ENCODE results near the gene GNAZ. TPM values are rescaled to one million over a fixed set of nuclear protein-coding genes. Genes with fewer than 3 reads are reported as not detected.

Gene GNAZ
- total and polyA plus RNA-seq, 4 donors = 0.21 to 2.2 (median 0.38) TPM

DNA sequence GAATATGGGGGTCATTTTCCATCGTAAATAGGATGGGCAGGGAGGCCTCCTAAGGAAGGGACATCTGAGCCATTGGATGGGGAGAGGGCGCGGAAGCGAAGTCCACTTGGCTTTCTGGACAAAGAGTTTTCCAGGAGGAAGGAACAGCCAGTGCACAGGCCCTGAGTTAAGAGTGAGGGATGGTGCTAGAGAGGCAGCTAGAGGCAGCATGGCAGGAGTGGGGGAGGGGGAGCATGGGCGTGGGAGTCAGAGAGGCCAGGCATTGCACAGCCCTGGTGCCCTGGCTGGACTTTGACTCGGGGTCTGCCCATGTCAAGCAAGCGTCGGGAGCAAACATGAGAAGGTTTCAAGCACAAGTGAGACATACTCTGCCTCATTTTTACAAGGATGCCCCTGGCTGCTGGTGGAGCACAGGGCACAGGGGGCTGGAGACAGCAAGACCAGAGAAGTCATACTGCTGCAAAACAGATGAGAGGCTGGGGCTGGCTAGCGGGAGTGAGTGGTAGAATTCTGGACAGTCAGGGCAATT is 9.0 kb downstream of the GNAZ start:
- peak; percentile 58 for TF ChIP-seq SP1 (IDR thresholded peaks at IDR 0.05)
- no peak for TF ChIP-seq YY1 (IDR thresholded peaks at IDR 0.05)
- peak; percentile 77 to 86 for TF ChIP-seq HNF4A (conservative IDR thresholded peaks at IDR 0.05)
- TF ChIP-seq HNF4G (IDR thresholded peaks at IDR 0.05) = peak; percentile 26
- peak in 1 of 2 donors; percentile 8 for TF ChIP-seq RXRA (IDR thresholded peaks at IDR 0.05)
- no peak for TF ChIP-seq GABPA (IDR thresholded peaks at IDR 0.05 in 1 of 2, conservative IDR thresholded peaks at IDR 0.05 in 1 of 2)
- TF ChIP-seq, protein P1, sequence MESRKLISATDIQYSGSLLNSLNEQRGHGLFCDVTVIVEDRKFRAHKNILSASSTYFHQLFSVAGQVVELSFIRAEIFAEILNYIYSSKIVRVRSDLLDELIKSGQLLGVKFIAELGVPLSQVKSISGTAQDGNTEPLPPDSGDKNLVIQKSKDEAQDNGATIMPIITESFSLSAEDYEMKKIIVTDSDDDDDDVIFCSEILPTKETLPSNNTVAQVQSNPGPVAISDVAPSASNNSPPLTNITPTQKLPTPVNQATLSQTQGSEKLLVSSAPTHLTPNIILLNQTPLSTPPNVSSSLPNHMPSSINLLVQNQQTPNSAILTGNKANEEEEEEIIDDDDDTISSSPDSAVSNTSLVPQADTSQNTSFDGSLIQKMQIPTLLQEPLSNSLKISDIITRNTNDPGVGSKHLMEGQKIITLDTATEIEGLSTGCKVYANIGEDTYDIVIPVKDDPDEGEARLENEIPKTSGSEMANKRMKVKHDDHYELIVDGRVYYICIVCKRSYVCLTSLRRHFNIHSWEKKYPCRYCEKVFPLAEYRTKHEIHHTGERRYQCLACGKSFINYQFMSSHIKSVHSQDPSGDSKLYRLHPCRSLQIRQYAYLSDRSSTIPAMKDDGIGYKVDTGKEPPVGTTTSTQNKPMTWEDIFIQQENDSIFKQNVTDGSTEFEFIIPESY (IDR thresholded peaks at IDR 0.05) = no peak
- TF ChIP-seq, protein P2, sequence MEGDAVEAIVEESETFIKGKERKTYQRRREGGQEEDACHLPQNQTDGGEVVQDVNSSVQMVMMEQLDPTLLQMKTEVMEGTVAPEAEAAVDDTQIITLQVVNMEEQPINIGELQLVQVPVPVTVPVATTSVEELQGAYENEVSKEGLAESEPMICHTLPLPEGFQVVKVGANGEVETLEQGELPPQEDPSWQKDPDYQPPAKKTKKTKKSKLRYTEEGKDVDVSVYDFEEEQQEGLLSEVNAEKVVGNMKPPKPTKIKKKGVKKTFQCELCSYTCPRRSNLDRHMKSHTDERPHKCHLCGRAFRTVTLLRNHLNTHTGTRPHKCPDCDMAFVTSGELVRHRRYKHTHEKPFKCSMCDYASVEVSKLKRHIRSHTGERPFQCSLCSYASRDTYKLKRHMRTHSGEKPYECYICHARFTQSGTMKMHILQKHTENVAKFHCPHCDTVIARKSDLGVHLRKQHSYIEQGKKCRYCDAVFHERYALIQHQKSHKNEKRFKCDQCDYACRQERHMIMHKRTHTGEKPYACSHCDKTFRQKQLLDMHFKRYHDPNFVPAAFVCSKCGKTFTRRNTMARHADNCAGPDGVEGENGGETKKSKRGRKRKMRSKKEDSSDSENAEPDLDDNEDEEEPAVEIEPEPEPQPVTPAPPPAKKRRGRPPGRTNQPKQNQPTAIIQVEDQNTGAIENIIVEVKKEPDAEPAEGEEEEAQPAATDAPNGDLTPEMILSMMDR (IDR thresholded peaks at IDR 0.05; ENCODE audit: low read depth, low read length, missing input control) = no peak
- H3K4me1 ChIP-seq (ENCODE audit: control insufficient read depth in 4 of 4, insufficient read depth in 4 of 4, low read length in 3 of 4) = peaks cover 0 to 14% (median 7%) of the 10 kb centered on the region in 4 donors
- no peak overlapping the region for H3K27ac ChIP-seq (ENCODE audit: low read depth in 1 of 2, low read length in 2 of 2)
- no peaks in the 10 kb centered on the region for H3K36me3 ChIP-seq (ENCODE audit: control insufficient read depth in 4 of 4, insufficient read depth in 3 of 4, low read depth in 1 of 4, low read length in 3 of 4)
- DNase-seq (ENCODE audit: low spot score) = no peak
- no peaks in the 10 kb centered on the region for H3K27me3 ChIP-seq (ENCODE audit: control insufficient read depth in 4 of 4, insufficient read depth in 4 of 4, low read length in 3 of 4)
- no peak overlapping the region for H3K9ac ChIP-seq (ENCODE audit: low read depth in 1 of 2, low read length in 2 of 2)
- H3K9me3 ChIP-seq (ENCODE audit: control insufficient read depth in 4 of 4, low read length in 3 of 4) = no peaks in the 10 kb centered on the region
- 67% methylated on average over 9 of the region's 9 CpGs for WGBS
- no peak overlapping the region for H3K4me3 ChIP-seq (ENCODE audit: low read depth in 1 of 3, low read length in 3 of 3)

DNA sequence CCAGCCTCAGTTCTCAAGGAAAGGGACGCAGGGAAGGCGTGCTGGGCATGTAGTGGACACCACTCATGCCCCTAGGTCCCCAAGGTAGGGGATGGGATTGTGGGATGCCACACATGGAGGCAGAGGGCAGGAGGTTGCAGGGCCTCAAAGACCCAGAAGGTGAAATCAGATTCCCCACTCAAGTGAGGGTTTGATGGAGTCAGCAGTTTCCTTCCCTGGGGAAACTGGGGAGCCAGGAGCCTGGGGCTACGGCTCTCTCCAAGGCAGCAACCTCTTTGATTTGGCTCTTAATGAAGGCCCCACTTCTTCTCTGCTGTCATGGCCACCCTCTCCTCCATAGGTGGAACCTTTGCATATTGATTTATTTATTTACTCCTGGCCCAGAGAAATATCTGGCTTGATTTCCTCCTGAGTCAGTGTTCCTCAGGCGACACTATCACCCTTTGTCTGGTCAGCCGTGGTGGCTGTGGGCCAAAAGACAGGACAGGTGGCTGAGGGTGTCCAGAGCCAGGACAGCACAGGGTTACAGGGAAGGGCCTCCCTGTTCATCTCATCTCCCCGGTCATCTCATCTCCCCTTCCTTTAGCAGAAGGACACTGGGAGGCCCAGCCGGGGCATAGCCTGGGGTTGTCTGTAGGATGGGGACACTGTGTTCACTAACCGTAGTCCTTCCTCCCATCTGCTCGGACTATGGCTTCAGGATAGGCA is 9.6 kb downstream of the GNAZ start:
- WGBS = 80% methylated on average over 9 of the region's 9 CpGs
- TF ChIP-seq GABPA (IDR thresholded peaks at IDR 0.05 in 1 of 2, conservative IDR thresholded peaks at IDR 0.05 in 1 of 2) (no peak), EGR1 (IDR thresholded peaks at IDR 0.05; ENCODE audit: low read depth in 2 of 2) (no peak), FOXA2 (IDR thresholded peaks at IDR 0.05) (no peak), RXRA (IDR thresholded peaks at IDR 0.05) (no peak), SP1 (IDR thresholded peaks at IDR 0.05) (no peak), HNF4G (IDR thresholded peaks at IDR 0.05) (no peak), TAF1 (conservative IDR thresholded peaks at IDR 0.05) (no peak)
- TF ChIP-seq, protein P3, sequence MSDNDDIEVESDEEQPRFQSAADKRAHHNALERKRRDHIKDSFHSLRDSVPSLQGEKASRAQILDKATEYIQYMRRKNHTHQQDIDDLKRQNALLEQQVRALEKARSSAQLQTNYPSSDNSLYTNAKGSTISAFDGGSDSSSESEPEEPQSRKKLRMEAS (IDR thresholded peaks at IDR 0.05) = no peak
- TF ChIP-seq, protein P4, sequence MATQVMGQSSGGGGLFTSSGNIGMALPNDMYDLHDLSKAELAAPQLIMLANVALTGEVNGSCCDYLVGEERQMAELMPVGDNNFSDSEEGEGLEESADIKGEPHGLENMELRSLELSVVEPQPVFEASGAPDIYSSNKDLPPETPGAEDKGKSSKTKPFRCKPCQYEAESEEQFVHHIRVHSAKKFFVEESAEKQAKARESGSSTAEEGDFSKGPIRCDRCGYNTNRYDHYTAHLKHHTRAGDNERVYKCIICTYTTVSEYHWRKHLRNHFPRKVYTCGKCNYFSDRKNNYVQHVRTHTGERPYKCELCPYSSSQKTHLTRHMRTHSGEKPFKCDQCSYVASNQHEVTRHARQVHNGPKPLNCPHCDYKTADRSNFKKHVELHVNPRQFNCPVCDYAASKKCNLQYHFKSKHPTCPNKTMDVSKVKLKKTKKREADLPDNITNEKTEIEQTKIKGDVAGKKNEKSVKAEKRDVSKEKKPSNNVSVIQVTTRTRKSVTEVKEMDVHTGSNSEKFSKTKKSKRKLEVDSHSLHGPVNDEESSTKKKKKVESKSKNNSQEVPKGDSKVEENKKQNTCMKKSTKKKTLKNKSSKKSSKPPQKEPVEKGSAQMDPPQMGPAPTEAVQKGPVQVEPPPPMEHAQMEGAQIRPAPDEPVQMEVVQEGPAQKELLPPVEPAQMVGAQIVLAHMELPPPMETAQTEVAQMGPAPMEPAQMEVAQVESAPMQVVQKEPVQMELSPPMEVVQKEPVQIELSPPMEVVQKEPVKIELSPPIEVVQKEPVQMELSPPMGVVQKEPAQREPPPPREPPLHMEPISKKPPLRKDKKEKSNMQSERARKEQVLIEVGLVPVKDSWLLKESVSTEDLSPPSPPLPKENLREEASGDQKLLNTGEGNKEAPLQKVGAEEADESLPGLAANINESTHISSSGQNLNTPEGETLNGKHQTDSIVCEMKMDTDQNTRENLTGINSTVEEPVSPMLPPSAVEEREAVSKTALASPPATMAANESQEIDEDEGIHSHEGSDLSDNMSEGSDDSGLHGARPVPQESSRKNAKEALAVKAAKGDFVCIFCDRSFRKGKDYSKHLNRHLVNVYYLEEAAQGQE (IDR thresholded peaks at IDR 0.05) = no peak

More for the DNA sequence above, 9.6 kb downstream of the GNAZ start:
- no peaks in the 10 kb centered on the region for H3K27me3 ChIP-seq (ENCODE audit: control insufficient read depth in 4 of 4, insufficient read depth in 4 of 4, low read length in 3 of 4)
- no peak overlapping the region for H3K9ac ChIP-seq (ENCODE audit: low read depth in 1 of 2, low read length in 2 of 2)
- H3K4me3 ChIP-seq (ENCODE audit: low read depth in 1 of 3, low read length in 3 of 3) = no peak overlapping the region
- DNase-seq (ENCODE audit: low spot score) = no peak
- H3K36me3 ChIP-seq (ENCODE audit: control insufficient read depth in 4 of 4, insufficient read depth in 3 of 4, low read depth in 1 of 4, low read length in 3 of 4) = no peaks in the 10 kb centered on the region
- no peak overlapping the region for H3K27ac ChIP-seq (ENCODE audit: low read depth in 1 of 2, low read length in 2 of 2)
- H3K9me3 ChIP-seq (ENCODE audit: control insufficient read depth in 4 of 4, low read length in 3 of 4) = no peaks in the 10 kb centered on the region
- peaks cover 0 to 14% (median 7%) of the 10 kb centered on the region in 4 donors for H3K4me1 ChIP-seq (ENCODE audit: control insufficient read depth in 4 of 4, insufficient read depth in 4 of 4, low read length in 3 of 4)
